GM21786 (cell line): Measurements from ENCODE around the gene TDRD10.

ENCODE experiments used
- ATAC-seq: cut with Tn5 transposase; IDR thresholded peaks from one replicate; pipeline ENCODE4 v1.9.1; 2021; ENCODE audit not compliant: unreplicated experiment

Gene TDRD10, protein sequence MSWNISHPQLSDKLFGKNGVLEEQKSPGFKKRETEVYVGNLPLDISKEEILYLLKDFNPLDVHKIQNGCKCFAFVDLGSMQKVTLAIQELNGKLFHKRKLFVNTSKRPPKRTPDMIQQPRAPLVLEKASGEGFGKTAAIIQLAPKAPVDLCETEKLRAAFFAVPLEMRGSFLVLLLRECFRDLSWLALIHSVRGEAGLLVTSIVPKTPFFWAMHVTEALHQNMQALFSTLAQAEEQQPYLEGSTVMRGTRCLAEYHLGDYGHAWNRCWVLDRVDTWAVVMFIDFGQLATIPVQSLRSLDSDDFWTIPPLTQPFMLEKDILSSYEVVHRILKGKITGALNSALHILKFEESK

DNA sequence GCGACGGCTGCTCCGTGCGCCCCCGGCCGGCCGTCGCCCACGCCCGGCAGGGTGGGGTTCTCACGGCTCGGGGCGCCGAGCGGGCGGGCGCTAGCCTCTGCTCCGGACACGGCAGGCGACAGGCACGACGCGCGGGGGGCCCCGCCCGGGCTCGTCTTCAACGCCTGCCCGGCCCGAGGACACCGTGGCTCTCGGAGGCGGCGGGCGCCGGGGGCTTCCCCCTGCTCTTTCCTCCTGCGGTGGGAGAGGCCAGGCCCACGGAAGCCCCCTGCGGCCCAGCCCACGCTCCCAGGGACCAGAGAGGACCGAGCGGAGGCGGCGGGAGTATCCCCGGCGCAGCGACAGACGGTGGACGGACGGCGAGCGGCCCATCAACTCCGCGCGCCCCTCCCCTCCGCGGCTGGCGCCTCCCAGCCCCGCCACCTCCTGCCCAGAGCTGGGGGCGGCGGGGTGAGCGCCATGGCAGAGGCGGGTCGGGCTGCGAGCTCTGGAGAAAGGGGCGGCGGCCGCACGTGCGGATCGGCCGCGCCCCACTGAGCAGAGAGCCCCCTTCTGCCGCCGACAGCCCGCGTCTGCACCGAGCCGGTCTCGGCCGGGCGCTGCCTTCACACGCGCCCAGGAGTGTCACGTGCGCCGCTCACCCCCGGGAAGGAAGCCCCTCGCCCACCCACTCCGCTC lies at the start of gene TDRD10, which contains the start of gene SHE:
TDRD10 (plus strand) TSS at position 154 of the 678 bp plus-strand sequence. CDS start 4,685 bp downstream, outside the sequence.
SHE (minus strand) TSS at position 347 of the 678 bp plus-strand sequence. CDS start 386 bp downstream, outside the sequence.
- no peak for ATAC-seq

DNA sequence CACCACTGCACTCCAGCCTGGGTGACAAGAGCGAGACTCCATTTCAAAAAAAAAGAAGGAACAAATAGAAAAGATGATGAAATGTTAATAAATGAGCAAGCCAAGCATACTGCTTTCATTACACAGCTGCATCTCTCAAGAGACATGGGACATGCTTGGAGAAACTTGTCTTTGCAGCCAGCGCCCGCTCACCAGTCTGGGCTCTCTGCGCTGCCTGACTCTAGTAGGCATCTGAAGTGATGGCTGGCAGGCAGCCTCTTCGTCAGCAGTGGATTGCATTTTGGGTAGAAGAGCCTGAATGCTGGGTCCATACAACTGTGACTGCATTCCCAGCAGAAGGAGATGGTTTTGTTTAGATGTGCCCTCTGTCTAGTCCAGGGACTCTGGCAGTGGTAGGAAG lies 48.9 kb upstream of the TDRD10 start:
- no peak for ATAC-seq

DNA sequence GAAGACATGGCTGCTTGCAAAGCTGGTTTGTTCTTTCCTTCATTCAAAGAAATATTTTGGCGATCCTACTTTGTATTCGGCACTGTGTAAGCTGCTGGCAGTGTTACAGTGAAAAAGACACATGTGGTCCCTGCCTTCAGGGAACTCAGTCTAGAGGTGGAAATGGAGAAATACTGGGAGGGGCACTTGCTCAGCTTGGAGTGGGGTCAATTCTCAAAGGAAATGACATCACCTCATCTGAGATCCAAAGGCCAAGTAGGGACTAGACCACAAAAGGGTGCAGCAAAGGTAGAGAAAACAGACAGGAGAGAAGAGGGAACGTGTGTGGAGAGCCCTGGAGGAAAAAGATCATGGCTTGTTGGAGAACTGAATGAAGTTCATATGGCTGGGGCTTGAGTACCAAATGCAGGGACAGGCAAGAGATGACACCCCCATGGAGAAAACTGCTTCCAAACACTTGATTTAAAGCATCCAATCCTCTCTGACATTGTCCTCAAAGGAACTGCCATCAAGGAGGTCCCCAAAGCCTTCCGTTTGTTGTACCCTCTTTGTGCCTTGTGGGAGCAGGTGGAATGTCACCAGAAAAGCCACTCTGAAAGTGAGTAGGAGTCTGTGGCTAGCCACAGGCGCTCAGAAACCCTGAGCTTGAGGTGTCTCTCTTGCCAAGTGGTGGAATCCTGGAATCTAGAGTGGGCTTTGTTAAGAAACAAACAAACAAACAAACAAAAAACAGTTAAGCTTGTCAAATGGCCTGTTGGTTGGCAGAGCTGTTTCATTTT lies 48.3 kb upstream of the TDRD10 start:
- ATAC-seq = no peak

DNA sequence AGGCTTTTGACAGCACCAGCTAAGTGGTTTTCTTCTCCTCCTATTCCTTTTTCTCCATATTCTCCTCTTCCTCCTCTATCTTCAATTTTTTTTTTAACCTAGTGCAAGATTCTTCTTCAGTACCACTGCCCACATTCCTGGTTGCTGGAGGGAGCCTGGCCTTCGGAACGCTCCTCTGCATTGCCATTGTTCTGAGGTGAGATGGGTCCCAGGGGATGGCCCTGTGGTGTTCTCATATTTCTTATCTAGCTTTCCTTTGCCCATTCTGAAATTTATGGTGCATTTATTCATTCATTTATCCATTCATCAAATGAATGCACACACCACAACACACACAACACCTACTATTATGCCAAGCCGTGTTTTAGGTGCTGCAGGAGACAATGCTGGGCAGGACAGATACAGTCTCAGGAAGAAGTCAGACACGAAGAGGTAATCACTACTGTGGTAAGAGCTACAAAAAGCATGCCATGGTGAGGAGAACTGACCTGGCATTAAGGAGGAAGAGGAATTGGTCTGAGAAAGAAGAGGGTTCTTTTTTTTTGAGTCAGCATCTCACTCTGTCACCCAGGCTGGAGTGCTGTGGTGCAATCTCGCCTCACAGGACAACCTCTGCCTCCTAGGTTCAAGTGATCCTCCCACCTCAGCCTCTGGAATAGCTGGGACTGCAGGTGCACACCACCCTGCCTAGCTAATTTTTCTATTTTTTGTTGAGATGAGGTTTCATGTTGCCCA lies 47.5 kb upstream of the TDRD10 start:
- ATAC-seq = no peak

DNA sequence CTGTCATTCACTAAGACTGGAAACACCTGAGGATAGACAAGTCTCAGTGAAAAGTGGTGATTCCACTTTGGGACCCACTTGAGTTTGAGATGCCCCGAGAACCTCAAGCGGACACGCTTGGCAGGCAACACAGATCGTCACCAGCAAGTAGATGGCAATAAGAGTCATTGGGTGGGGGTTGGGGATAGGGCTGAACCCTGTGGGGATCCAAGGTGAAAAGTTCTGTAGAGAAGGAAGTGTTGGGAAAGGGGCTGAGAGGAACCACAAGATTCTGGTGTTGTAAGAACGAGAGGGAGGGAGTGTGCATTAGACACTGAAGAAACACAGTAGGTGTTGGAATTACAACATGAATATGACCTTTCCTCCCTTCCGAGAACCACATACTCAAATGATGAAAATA lies 45.4 kb upstream of the TDRD10 start:
- ATAC-seq = no peak

DNA sequence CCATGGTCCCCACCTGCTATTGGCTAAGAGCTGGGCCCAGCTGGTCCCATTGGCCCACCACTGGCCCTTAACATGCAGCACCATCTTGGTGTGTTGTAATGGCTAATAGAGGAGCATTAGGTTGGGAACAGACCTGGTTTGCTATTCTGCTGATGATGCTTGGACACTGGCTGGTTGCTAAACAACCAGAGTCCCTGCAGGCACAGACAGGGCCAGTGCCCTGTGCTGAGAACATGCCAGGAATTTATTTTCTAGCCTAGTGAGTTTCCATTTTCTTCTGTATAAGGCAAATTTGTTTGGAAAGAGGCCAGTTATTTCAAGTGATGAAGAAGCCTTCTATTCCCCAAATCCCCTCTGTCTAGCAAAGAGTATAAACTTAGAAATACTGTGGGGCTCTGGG lies 42.9 kb upstream of the TDRD10 start:
- ATAC-seq = no peak

DNA sequence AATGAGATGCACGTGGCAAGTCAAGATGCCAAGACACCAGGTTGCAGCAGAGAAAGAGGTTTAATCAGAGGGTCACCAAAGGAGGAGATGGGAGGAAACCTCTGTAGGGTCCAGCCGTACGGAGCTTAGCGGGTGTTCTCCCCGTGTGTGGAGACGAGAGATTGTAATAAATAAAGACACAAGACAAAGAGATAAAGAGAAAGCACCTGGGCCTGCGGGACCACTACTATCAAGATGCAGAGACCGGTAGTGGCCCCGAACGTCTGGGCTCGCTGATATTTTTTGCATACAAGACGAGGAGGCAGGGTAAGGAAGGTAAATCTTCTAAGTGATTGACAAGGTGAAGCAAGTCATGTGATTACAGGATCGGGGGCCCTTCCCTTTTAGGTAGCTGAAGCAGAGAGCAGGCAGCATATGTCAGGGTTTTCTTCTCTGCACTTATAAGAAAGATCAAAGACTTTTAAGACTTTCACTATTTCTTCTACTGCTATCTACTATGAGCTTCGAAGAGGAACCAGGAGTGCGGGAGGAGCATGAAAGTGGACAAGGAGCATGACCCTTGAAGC lies 41.2 kb upstream of the TDRD10 start:
- ATAC-seq = no peak

DNA sequence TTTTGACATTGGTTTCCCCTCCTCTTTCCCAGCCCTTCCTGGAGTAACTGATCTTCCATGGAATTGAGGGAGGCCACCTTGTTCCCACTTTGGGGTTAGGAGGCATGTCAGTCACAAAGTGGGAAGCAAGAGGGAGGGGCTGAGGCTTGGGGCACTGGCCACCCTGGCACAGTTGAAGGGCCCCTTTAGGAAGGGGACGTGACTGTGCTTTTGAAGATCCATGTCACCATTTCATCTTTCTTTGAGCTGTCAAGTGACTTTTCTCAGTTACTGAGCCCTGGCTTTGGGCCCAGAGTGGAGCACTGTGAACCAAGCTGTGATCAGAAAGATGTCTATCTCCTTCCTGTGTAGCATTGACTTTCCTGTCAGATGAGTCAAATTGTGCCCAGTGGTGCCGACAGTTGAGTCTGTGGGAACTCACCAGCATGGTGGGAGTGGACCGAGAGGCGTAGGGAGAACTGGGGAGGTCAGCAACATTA lies 38.5 kb upstream of the TDRD10 start:
- ATAC-seq = peak; percentile 45

DNA sequence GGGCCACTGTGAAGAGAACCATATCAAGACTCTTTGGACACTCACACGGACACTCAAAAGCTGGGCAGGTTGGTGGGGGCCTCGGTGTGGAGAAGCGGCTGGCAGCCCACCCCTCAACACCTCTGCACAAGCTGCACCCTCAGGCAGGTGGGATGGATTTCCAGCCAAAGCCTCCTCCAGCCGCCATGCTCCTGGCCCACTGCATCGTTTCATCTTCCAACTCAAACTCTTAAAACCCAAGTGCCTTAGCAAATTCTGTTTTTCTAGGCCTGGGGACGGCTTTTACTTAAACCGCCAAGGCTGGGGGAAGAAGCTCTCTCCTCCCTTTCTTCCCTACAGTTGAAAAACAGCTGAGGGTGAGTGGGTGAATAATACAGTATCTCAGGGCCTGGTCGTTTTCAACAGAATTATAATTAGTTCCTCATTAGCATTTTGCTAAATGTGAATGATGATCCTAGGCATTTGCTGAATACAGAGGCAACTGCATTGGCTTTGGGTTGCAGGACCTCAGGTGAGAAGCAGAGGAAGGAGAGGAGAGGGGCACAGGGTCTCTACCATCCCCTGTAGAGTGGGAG lies 36.3 kb upstream of the TDRD10 start:
- no peak for ATAC-seq

DNA sequence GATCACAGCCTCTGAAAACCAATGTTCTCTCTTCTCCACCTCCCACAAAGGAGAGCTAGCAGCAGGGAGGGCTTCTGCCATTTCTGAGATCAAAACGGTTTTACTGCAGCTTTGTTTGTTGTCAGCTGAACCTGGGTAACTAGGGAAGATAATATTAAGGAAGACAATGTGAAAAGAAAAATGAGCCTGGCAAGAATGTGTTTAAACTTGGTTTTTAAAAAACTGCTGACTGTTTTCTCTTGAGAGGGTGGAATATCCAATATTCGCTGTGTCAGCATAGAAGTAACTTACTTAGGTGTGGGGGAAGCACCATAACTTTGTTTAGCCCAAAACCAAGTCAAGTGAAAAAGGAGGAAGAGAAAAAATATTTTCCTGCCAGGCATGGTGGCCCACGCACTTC lies 35.8 kb upstream of the TDRD10 start:
- ATAC-seq = no peak

DNA sequence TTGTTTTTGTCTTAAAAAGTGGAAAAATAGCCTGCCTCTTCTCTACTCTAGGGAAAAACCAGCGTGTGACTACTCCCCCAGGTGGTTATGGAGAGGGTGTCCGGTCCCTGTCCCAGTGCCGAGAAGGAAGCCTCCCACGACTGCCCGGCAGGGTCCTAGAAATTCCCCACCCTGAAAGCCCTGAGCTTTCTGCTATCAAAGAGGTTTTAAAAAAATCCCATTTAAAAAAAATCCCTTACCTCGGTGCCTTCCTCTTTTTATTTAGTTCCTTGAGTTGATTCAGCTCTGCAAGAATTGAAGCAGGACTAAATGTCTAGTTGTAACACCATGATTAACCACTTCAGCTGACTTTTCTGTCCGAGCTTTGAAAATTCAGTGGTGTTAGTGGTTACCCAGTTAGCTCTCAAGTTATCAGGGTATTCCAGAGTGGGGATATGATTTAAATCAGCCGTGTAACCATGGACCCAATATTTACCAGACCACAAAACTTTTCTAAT lies 35.0 kb upstream of the TDRD10 start:
- no peak for ATAC-seq

DNA sequence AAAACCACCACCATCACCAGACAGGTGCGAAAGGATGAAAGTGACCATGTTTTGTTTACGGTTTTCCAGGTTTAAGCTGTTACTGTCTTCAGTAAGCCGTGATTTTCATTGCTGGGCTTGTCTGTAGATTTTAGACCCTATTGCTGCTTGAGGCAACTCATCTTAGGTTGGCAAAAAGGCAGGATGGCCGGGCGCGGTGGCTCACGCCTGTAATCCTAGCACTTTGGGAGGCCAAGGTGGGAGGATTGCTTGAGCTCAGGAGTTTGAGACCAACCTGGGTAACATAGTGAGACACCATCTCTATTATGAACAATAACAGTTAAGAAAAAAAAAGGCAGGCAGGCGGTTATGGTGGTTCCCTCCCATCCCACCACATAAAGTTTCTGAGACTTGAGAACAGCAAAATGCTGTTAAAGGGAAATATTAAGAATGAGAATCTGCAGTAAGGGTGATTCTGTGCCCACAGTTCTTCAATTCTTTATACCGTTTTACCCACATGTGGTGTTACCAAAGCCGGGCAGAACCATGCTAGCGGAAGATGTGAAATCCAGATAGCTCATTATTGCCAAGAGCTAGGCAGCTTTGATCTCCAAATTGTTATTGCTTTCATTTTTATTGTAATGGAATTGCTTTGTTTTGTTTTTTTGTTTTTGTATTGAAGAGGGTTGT lies 34.5 kb upstream of the TDRD10 start:
- ATAC-seq = no peak

DNA sequence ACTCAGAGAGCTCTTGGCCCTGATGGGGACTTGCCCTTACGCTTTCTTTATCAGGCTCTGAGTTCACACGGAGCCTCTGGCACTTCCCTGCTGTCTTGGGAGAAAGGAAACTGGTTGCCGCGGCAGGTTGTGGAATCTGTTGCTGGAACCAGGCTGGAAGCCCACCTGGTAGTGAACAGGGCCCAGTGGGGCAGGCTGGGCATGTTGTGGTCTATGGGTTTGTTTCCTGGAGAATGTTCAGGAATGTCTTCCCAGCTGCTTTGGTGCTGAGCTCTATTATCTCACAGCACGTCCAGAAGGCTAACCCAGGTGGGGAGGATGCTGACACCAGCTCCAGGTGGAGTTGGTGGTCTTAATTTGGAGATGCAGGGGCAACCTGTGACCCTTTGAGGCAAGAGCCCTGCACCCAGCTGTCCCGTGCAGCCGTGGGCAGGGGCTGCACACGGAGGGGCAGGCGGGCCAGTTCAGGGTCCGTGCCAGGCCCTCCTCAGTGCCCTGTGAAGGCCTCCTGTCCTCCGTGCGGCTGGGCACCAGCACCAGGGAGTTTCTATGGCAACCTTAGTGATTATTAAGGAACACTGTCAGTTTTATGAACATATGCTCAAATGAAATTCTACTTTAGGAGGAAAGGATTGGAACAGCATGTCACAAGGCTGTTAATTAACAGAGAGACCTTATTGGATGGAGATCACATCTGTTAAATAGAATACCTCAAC lies 33.3 kb upstream of the TDRD10 start:
- ATAC-seq = no peak

DNA sequence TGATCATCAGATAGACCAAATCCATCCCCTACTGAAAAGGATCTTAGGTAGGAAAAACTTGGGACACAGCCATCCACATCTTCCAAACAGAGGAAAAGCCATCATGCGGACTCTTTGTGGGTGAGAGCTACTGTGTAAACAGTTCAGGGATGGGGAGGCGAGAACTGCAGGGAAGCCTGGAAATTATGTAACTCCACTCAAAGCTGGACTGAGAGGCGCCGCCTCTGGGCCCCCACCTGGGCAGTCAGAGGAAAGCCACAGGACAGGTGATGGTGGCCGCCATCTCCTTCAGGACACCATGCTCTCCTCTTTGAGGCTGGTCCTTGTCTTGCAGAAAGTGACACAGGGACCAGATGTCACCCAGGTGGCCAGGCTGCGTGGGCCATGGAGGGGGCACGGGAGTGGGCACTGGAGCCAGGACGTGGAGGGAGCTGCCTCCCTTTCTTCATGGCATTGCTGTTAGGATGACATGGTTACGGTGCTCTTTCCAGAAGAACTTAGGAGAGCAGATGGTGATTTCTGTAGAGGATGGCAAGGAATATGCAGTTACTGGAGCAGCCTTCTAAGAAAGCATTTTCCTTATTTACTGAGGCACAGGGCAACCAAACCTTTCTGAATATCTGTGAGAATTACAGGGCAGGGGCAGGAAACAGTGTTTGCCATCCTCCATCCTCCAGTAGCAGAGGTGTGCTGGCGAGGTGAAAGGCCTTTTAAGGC lies 32.0 kb upstream of the TDRD10 start:
- ATAC-seq = no peak

DNA sequence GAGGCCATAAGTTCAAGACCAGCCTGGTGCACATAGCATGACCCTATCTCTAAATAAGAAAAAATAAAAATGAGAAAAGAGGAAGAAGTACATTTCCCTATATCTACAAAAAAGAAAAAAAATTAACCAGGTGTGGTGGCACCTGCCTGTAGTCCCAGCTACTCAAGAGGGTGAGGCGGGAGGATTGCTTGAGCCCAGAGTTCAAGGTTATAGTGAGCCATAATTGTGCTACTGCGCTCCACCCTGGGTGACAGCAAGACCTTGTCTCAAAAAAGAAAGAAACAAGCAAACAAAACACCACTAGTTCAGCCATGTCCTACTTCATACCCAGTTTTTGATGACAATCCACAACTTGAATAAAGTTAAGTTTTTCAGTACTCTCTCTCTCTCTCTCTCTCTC lies 30.7 kb upstream of the TDRD10 start:
- no peak for ATAC-seq

DNA sequence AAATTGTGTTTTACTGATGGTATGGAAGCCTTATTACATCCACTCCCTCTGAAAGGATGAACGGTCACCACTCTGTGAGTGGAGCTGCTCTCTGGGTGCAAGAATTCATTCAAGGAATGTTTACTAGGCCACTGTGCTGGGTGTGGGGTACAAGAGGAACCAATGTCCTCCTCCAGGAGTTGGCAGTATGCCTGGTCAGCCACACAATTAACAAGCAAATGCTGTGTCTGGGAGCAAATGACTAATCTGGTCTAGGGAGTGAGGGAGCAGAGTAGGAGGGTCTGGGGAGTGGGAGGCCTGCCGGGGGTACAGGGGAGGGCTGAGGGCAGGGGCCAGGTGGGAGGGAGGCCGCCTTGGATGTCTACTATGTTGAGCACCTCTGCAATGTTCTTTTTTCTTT lies 27.2 kb upstream of the TDRD10 start:
- no peak for ATAC-seq

DNA sequence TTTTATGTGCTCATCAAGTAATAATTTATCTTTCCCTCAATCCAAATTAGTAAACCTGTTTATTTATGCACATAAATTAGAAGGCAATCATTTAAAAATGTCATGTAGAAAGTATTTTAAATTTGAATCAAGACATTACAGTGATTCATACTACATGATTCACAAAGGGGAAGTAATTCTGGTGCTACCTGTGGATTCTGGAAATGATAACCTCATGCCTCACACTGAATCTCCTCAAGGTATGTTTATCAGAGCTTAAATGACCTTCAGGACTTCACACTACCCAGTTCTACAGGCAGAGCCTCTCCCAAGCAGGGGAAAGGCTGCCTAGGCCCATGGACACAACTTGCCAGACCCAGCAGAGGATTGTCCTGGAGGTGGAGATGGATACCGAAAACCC lies 25.2 kb upstream of the TDRD10 start:
- no peak for ATAC-seq

DNA sequence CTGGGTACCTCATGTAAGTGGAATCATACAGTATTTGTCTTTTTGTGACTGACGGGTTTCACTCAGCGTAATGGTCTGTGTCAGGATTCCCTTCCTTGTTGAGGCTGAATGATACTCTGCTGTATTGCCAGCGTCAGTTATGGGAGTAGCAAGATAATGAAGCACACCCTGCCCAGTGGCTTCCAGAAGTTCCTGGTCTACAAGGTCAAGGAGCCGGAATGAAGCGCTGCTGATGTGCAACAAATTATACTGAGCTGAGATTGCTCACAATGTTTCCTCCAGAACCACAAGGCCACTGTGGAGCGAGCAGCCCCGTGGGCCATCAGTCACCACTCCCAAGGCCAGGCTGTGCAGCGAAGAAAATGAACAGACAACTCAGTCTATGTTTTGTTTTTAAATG lies 24.0 kb upstream of the TDRD10 start:
- no peak for ATAC-seq
